ENCODE results near the gene UBXN2A.
"Not testable (repeated sequence)": the region's sequence is repeated elsewhere in the genome, so short reads cannot be mapped to it uniquely, and the experiment has no call there.

The UBXN2A gene

DNA sequence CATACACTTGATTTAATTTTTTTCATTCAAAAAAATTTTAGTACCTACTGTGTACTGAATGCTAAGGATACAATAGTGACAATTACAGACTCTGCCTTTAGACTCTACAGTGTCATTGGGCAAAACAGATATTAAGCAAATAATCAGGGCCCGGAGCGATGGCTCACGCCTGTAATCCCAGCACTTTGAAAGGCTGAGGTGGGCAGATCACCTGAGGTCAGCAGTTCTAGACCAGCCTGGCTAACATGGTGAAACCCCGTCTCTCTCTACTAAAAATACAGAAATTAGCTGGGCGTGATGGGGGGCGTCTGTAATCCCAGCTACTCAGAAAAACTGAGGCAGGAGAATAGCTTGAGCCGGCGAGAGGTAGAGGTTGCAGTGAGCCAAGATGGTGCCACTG lies 1.4 kb downstream of the UBXN2A start:
- no peak for DNase-seq

DNA sequence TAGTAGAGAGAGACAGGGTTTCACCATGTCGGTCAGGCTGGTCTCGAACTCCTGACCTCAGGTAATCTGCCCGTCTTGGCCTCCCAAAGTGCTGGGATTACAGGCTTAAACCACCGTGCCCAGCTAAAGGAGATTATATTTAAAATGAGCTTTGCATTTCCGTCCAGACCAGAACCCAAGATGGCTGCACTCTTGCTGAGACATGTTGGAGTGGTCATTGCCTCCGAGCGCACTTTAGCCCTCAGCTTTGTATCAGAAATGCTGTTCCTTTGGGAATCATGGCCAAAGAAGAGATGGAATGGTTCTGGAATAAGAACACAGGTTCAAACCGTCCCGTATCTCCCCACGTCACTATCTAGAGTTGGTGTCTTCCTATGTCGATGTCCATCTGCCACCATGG lies 3.4 kb downstream of the UBXN2A start:
- no peak for DNase-seq

DNA sequence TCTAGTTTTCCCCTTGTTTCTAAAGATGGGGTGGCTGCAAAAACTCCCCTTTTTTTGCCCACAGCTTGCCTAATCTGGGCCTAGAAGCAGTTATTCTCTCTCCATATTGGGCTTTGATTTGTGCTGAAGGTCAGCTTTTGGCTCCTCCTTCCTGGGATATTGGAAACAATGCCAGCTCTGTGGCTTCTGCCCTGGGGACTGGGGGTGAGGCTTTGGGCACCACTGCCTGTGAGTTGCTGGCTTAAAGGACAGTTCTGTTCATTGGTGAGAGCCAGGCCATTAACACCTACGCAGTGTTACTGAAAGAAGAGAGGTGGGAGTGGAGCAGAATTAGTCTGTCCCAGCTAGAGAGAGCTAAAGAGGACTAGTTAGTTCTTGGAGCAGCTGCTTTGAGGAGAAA lies 4.3 kb downstream of the UBXN2A start:
- DNase-seq = no peak

DNA sequence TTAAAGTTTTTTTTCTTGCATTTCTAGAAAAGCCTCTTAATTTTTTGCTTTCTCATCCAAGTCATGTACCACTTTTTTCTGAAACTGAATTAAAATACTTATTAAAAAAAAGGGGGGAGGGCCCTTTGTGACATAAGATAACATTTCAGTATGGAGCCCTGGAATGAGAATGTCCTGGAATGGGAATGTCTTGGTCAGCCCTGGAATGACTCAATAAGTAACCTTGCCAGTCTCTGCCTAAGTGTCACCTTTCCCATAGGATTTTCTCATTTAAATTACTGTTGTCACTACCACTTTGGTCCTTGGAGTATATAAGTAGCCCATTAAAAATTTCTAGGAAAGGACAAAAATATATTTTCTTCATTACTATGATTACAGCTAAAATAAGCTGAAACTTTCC lies 4.7 kb downstream of the UBXN2A start:
- DNase-seq = no peak

DNA sequence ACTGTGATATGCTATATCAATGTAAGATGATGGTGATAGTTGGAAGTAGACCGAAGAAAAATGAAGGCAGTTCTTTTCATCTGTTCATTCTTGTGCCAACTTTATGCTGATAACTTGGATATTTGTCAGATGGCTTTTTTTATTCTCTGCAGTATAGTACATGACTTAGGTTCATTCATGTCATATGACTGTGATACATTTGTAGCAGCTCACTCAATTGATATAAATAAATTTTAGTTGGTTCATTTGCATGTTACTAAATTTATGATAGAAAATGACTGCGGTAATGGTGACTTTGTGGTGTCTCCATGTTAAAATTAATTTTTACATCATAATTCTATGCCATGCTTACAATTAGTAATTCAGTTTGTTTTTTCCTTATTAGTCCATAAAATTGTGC lies 7.1 kb downstream of the UBXN2A start:
- DNase-seq = no peak

DNA sequence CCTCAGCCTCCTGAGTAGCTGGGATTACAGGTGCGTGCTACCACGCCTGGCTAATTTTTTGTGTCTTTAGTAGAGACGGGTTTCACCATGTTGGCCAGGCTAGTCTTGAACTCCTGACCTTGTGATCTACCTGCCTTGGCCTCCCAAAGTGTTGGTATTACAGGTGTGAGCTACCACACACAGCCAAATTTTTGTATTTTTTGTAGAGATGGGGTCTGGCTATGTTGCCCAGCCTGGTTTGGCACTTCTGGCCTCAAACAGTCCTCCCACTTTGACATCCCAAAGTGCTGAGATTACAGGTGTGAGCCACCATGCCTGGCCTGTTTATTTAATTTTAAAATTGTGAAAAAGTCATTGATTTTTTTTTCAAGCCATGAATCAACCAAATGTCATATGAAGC lies 12.3 kb downstream of the UBXN2A start:
- not testable (repeated sequence) for DNase-seq

DNA sequence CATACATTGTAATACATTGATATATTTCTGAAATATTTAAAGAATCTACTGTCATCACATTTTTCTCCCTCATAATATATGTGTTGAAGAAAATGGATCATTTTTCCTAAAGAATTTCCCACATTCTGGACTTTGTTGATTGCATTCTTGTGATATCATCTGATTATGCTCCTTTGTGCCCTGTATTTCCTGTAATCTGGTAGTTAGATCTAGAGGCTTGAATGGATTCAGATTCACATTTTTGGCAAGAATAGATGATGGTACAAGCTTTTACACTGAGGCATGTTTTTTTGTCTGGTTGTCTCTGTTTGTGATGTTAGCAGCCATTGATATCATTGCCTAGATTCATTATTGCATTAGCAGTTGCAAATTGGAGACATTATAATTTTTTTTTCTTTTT lies 13.4 kb downstream of the UBXN2A start:
- no peak for DNase-seq

DNA sequence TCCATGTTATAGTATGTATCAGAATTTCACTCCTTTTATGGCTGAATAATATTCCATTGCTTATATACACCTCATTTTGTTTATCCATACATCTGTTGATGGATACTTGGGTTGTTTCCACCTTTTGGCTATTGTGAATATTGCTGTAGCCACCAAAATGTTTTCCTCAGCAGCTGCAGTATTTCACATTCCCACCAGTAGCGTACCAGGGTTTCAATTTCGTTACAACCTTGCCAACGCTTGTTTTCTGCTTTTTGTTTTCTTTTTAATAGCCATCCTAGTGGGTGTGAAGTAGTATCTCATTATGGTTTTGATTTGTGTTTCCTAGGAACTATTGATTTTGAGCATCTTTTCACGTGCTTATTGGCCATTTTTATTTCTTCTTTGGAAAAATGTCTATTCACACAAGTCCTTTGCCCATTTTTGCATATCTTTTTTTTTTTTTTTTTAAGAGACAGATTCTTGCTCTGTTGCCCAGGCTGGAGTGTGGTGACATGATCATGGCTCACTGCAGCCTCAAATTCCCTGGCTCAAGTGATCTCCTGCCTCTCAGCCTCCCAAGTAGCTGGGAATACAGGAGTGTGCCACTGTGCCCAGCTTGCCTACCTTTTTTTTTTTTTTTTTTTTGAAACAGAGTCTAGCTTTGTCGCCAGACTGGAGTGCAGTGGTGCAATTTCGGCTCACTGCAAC lies 14.2 kb downstream of the UBXN2A start:
- DNase-seq = no peak

DNA sequence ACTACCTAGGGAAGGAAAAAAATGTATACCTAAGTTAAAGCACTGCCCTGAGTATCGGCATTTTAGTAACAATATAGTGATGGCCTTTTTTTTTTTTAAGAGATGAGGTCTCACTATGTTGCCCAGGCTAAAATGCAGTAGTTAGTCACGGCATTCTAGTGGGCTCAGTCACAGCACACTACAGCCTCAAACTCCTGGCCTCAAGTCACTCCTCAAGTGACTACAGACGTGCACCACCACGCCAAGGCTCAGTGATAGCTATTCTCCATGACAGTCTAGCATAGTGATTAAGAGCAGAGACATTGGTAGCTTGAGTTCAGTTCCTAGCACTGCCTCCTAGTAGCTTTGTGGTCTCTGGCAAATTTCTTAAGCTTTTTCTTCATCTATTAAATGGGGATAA lies 27.6 kb downstream of the UBXN2A start:
- DNase-seq = no peak

DNA sequence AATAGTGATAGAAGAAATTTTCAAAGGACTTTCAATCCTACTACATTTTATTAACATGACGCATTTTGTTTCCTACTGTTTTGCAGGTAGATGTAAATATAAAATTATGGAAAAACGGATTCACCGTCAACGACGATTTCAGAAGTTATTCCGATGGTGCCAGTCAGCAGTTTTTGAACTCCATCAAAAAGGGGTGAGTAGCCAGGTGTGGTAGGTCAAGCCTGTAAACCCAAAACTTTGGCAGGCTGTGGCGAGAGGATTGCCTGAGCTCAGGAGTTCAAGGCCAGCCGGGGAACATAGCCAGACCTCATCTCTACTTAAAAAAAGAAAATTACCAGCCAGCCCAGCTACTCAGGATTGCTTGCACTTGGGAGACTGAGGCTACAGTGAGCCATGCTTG lies 36.6 kb downstream of the UBXN2A start:
- DNase-seq = no peak

DNA sequence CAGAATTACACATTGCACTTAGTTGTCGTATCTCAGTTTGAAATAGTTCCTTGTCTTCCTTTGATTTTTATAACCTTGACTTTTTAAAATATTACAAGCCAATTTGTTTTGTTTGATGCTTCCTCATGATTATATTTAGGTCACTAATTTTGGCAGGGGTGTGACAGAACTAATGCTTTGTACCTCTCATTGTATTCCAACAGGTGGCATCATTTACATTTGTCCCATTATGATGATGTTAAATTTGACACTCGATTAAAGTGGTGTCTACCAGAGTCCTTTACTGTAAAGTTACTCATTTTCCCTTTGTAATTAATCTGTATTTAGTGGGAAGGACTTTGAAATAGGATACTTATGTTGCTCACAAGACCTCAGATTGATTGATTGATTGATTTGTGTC lies 48.1 kb downstream of the UBXN2A start:
- peak in 1 of 2 experiments; percentile 10 for DNase-seq

DNA sequence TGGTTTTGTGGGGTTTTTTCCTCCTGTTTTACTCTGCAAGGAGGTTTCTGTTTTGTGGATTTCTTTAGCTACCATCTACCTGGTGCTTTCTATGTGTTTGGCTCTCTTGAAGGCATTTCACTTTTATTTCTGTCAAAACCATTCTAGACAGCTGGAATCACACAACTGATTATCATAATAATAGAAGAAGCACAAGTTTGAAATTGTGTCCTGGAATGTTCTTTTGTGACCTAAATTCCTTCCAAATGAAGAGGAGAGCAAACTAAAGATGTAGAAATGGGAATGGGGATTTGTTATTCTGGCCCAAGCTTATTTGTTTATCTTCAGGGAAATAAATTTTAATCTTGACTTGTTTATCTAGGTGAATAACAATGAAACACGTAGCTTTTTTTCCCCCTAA lies 52.7 kb downstream of the UBXN2A start:
- no peak for DNase-seq

DNA sequence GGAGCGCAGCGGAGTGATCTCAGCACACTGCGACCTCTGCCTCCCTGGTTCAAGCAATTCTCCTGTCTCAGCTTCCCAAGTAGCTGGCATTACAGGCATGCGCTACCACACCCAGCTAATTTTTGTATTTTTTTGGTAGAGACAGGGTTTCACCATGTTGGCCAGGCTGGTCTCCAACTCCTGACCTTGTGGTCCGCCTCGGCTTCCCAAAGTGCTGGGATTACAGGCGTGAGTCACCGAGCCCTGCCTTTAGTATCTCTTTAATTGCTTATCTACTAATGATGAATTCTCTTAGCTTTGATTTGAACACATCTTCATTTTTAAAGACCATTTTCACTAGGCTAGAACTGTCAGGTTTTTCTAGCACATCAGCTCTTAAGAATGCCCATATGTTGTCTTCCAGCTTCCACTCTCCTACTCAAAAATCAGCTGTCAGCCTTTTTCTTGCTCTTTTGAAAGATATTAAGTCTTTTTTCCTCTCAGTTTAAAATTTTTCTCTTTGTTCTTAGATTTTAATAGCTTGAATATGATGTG lies 53.5 kb downstream of the UBXN2A start:
- DNase-seq = no peak

DNA sequence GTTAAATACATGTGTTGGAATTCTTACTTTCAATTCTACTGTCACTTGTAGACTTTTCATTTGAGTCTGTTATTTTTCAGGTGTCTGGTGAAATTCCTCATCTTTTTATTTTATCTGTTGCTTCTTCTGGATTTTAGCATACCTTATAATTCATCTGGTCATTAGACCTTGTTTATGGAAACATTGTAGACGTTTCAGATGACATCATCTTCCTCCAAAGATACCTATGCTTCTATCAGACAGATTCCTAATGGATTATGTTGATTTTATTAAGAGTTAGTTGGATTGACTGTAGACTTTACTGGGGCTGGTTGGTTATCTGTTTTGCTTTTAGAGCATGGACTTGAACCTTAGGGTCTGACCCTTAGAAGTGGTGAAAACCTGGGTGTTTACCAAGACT lies 54.3 kb downstream of the UBXN2A start:
- no peak for DNase-seq

DNA sequence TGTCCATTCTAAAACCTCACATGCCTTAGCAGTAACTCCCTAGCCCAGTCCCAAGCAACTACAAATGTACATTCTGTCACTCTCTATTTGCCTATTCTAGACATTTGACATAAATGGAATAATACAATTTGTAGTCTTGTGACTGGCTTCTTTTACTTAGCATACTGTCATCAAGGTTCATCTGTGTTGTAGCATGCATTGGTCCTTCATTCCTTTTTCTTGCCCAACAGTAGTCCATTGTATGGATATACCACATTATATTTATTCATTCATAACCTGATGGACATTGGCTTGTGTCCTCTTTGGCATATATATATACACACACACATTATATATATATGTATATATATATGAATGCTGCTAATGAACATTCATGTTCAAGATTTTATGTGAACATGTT lies 67.4 kb downstream of the UBXN2A start:
- DNase-seq = no peak

DNA sequence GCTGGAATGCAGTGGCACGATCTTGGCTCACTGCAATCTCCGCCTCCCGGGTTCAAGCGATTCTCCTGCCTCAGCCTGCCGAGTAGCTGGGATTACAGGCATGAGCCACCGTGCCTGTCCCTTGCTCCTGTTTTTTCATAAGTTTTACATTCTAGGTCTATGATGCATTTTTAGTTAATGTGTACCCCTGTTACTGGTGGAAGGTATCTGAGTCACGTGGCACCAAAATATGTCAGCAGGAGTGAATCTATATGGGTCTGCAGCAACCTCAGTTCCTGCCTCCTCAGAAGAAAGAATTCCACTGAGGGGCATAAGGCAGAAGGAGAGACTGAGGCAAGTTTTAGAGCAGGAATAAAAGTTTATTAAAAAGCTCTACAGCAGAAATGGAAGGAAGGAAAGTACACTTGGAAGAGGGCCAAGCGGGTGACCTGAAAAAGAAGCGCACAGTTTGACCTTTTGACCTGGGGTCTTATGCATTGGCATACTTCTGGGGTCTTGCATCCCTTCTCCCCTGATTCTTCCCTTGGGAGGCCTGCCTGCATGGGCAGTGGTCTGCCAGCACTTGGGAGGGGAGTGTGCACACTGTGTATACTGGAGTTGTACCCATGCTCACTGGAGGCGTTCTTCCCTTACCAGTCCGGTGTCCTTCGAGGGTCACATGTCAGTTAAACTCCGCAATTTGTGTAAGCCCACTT lies 68.6 kb downstream of the UBXN2A start:
- no peak for DNase-seq

DNA sequence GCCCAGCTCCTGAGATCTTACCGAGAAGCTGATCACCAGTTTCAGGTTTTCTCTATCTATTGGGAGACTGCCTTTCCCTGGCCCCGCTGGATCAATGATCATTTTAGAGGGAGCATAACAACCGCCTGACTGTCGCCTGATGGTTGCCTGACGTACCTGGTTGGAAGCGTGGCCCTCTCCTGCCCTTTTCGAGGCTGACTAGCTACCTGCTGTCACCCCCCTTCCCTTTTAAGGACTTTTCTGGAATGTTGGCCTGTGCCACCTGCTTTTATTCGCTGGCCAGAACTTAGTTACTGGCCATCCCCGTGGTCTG lies 69.1 kb downstream of the UBXN2A start:
- DNase-seq = no peak

DNA sequence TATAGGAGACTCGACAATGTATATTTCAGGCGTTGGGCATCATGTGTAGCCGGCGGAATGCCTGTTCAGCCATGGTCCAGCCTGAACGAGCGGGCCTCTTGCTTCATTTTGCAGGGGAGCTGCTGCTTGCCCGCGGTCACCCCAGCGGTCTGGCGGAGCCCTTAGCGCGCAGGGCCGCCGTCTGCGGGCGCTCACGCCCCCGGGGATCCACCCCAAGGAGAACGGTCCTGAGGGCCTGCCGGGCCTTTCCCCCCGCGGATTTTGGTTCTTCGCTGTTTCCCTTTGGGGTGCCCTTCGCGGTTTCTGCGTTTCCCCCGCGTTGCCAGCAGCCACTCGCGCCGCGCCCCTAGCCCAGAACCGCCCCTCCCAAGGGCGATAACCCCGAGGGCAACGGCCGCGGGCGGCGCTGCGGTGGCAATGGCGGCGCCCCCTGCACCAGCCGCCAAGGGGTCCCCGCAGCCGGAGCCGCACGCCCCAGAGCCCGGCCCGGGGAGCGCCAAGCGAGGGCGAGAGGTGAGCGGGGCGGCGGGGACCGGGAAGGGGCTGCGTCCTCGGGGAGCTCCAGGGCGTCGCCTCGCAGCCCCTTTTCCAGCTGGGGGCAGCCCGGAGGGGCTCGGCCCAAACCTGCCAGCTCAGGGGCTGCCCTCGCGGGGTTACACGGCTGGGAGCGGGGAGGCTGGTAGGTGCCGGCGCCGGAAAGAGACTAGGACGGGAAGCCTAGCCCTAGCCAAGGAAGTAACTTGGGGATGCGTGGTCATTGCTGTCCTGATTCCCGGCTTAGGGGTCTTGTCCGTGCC lies 69.6 kb downstream of the UBXN2A start, which contains the start of gene MFSD2B:
Gene MFSD2B, plus strand, starts transcription at position 406 of the 797 bp plus-strand sequence. Its CDS starts 12 bp downstream, at position 418.
- no peak for DNase-seq

DNA sequence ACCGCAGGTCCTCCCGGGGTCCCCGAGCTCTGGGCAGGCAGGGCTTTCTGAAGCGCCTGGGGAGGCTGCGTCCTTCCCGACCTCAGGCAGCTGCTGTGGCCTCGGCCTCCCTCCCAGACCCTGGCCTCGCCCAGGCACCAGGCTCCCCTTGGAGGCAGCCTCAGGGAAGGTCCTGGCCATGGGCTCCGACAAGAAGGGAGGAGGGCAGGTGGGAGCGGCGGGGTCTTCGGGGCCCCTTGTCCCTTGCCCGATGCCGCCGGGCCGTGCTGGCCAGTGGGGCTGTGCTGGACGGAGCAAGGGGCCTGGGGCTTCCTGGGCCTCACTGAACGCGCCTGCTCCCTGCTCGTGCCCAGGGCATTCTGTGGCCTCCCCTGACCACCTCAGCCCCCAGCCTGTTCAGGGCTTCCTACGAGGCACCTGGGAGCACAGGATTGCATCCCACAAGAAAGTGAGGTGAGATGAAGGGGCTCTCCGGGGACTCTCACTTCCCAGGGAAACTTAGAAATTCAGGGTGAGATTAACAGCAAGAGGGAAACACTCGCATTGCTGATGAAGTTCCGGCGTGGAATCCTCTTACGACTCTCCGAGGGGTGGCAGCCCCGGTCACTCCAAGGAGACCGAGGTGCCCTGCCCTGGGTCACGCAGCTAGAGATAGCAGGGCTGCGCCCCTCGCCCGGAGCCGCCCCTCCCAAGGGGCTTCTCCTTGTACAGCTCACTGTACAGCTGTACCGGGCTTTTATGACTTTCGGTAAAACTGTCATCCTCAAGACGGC lies 70.4 kb downstream of the UBXN2A start:
- DNase-seq = no peak

DNA sequence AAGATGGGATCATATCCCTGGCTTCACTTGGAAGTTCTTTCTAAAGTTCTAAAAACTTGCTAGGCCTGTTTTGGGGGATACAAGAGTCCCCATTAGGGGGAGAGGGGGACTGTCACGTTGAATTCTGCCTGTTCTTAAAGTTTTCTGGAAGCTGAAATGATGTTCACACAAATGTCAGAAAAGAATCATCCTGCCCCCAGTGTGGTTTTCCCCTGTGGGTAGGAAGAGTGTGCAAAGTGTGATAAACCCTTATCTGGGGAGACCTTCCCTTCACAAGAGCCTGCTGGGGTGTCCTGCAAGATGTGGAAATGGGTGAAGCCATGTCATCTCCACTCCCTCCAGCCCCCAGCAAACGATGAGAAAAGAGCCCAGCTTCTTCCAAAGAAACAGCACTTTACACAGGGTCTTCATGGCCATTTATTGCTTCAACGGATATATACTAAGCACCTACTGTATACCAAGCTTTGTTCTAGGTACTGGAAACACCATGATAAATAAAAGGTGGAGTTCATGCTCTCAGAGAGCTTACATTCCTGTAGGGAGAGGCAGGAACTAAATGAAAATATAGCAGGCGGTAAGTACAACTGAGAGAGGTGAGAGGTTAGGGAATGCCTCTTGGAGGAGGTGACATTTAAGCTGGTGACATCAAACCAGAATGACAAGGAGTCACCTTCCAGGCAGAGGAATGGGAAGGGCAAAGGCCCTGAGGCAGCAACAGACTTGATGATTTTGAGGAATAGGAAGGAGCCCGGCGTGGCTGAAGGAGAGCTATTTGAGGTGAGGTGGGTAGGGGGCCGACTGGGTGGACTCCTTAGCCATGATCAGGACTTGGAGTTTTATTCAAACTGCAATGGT lies 71.2 kb downstream of the UBXN2A start:
- no peak for DNase-seq

DNA sequence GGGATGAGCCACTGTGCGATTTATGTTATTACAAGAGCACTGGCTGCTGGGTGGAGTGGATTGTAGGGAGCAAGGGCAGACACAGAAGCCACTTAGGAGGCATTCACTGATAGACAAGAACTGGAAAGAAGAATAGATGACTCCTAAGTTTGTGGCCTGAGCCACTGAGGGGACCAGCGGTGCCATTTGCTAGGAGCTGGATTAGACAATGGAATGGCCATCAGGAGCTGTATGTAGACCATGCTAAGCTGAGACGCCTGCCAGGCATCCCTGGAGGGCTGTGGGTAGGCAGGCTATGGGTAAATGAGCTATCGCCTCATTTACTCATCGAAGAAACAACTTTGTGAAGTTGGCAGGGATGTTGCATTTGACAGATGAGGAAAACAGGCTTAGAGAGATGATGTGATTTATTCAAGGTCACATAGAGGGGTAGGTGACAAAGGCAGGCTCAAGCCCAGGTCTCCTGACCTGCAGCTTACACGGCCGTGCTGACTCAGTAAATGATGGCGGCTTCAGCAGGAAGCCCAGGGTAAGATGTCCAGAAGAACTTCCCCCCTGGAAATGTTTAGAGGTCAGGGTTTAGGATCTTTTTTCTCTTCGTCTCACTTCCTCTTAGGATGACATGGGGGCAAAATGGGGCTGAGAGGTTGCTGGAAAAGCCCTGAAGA lies 72.4 kb downstream of the UBXN2A start:
- DNase-seq = no peak

Measured in NCI-H524 (cell line).